Spleen (tissue), 7 donors: ENCODE results near the gene PTK7.
A peak's percentile ranks its signal among the peaks of the same experiment; 100 is the strongest.

Source experiments
- CTCF ChIP-seq, 11 experiments: fragments of 200-600 bp in 7 of 11; fragments of 450-650 bp in 4 of 11; sonication (generic) in 4 of 11; IDR thresholded peaks in 8 of 11; conservative IDR thresholded peaks in 3 of 11; 1 replicate in 7 of 11; 2 replicates in 4 of 11; pipeline versions ENCODE4 v1.4.0 to v1.8.0; 2016 to 2021; ENCODE audit warnings: antibody characterized with exemption in 11 of 11, inconsistent platforms in 4 of 11, mild to moderate bottlenecking in 1 of 11
- POLR2A ChIP-seq, 3 donors: fragments of 450-650 bp; IDR thresholded peaks; one replicate each; pipeline ENCODE4 v1.5.1; 2017; ENCODE audit warnings: antibody characterized with exemption in 3 of 3, mild to moderate bottlenecking in 1 of 3
- donor health status: DM: no; HTN: no; CAD: no; lungs with moderate emphysema.
- donor health status: DM: no; HTN: no; CAD: no.
- donor health status: DM: no; HTN: no; CAD: no.

- TF ChIP-seq CTCF (IDR thresholded peaks at IDR 0.05 in 8 of 11, conservative IDR thresholded peaks at IDR 0.05 in 3 of 11) (peak in 1 of 11 experiments; percentile 10), POLR2A (IDR thresholded peaks at IDR 0.05) (peak; percentile 40 to 71 (median 69))
Observed at GRCh38 chr6:43059168-43060033, 16.7 kb upstream of the PTK7 start, which contains the start of the genes KLC4 and MRPL2.
